Measurements from ENCODE around the gene FNBP1.

Gene FNBP1

DNA sequence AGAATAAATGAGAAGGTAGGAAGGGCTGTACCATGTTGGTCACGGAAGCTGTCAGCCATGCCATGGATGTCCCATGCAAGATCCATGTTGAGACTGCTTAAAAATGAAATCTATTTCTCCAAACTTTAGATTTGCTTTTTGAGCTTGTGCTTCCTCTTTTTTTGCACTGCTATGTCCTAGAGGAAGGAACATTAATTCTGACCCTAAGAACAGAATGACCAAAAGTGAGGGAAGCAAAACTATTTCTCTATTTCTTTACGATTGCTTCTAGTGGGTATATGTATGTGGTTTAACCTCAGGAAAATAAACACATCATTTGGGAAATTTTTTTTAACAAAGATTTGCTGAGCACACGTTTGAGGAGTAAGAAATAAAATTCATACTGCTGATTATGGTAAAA lies 123.1 kb downstream of the FNBP1 start:
- DNase-seq (ENCODE audit: low read depth in 2 of 2): no peak

DNA sequence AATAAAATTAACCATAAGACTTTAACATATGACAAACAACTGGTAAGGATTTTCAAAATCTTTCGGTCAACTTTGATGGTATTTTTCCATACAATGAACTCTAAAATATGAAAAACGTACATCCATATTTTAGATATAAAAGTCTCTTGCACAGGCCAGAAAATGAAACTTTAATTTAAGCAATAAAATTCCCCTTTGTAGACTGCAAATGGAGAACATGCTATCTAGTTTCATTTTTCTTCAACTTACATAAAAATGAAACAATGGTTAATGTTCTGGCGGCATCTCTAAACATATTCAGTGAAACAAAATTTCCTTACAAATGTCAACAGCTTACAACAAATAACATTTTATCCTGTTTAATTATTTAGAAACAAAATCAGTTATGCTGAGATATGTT lies 123.7 kb downstream of the FNBP1 start:
- no peak for DNase-seq (ENCODE audit: low read depth in 2 of 2)

- DNase-seq (ENCODE audit: low read depth in 2 of 2): no peak
Observed at GRCh38 chr9:129918296-129918950, 124.6 kb downstream of the FNBP1 start.

DNA sequence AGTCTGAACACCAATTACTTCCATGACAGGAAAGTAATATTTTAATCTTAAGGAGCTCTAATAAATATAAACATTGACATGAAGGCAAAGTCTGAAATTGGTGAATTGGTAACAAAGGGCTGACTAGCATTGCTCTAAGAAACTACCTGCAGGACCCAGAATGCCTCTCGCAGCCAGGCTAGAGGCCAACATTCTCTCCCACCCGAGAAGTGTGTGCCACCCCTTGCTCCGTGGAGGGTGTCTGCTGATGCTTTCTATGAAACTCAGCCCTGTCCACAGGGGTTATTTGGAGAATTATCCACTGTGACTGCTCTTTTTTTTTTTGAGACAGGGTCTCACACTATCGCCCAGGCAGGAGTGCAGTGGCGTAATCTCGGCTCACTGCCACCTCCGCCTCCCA lies 126.3 kb downstream of the FNBP1 start:
- no peak for DNase-seq (ENCODE audit: low read depth in 2 of 2)

DNA sequence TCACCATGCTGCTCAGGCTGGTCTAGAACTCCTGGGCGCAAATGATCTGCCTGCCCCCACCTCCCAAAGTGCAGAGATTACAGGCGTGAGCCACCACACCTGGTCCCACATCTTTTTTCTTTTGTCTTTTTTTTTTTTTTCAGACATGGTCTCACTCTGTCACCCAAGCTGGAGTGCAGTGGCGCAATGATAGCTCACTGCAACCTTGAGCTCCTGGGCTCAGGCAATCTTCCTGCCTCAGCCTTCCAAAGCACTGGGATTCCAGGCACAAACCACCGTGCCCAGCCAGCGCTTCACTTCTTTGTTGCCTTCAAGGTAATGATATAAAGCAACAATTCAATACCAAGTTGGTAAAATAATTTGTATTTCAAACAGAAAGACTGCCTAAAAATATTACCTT lies 128.9 kb downstream of the FNBP1 start:
- DNase-seq (ENCODE audit: low read depth in 2 of 2): no peak

DNA sequence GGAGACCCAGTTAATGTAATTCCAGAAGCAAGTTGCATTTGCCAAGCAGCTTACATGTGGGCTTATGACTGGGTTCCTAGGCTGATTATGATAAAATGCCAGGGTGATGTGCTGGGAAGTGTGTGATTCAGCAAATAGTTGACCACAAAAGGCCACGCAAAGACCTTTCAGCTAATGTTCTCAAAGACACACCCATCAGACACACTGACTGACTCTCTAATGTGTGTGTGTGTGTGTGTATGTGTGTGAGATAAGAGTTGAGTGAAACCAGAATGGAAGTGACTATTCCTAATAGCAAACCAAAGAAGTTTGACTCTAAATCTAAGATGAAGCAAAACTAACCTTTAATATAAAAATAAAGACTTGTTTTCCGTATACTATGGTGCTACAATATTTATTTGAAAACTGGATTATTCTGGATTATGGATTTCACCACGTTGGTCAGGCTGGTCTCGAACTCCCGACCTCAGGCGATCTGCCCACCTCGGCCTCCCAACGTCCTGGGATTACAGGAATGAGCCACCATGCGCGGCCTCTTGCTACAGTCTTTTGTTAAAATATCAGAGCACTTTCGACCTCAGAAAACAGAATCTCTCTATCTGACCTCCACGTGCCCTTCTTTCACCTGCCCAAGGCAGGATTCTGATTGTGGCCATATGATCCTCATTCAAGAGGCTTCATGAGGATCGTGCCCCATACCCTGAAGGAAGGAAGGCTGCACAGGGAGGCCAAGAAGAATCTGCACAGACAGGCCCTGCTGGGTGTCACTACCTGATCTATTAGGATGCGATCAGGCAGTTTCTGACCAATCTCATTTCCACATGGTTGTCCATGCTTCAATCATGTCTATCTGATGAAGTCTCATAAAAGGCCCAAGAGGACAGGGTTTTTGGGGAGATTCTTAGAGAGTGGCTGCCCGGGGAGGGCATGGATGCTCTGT lies 132.1 kb downstream of the FNBP1 start:
- no peak for DNase-seq (ENCODE audit: low read depth in 2 of 2)

DNA sequence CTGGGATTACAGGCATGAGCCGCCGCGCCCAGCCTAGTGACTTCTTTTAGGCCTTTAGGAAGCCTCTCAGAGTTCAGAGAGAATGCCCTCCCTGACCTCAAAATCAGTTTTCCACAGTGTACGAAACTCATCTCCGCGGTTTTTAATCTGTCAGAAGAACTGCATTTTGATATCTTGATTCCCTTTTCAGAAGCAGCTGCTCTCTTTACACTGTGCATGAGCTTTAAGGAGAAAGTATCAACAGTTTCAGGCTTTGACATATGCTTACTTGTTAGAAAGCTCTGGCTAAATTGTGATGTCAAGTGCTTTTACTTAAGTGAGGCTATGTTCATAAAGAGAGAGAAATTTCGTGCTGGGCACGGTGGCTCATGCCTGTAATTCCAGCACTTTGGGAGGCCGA lies 133.1 kb downstream of the FNBP1 start:
- DNase-seq (ENCODE audit: low read depth in 2 of 2): no peak

GRCh38 chr9:129908906-129909305 lies 134.1 kb downstream of the FNBP1 start:
- no peak for DNase-seq (ENCODE audit: low read depth in 2 of 2)

- no peak for DNase-seq (ENCODE audit: low read depth in 2 of 2)
Observed at GRCh38 chr9:129907201-129907600, 135.8 kb downstream of the FNBP1 start.

DNA sequence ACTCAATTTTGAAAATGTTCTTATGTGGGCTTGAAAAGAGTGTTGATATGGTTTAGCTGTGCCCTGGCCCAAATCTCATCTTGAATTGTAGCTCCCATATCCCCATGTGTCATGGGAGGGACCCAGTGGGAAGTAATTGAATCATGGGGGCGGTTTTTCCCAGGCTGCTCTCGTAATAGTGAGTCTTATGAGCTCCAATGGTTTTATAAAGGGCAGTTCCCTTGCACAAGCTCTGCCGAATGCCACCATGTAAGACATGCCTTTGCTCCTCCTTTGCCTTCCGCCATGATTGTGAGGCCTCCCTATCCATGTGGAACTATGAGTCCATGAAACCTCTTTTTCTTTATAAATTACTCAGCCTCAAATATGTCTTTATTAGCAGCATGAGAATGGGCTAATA lies 136.7 kb downstream of the FNBP1 start:
- no peak for DNase-seq (ENCODE audit: low read depth in 2 of 2)

GRCh38 chr9:129904734-129905133 lies 138.3 kb downstream of the FNBP1 start:
- DNase-seq (ENCODE audit: low read depth in 2 of 2): no peak

- no peak for DNase-seq (ENCODE audit: low read depth in 2 of 2)
Observed at GRCh38 chr9:129902740-129903134, 140.3 kb downstream of the FNBP1 start.

GRCh38 chr9:129901993-129902739 lies 140.8 kb downstream of the FNBP1 start:
- no peak for DNase-seq (ENCODE audit: low read depth in 2 of 2)

- no peak for DNase-seq (ENCODE audit: low read depth in 2 of 2)
Observed at GRCh38 chr9:129900263-129901027, 142.5 kb downstream of the FNBP1 start.

GRCh38 chr9:129899620-129900019 lies 143.4 kb downstream of the FNBP1 start:
- no peak for DNase-seq (ENCODE audit: low read depth in 2 of 2)

DNA sequence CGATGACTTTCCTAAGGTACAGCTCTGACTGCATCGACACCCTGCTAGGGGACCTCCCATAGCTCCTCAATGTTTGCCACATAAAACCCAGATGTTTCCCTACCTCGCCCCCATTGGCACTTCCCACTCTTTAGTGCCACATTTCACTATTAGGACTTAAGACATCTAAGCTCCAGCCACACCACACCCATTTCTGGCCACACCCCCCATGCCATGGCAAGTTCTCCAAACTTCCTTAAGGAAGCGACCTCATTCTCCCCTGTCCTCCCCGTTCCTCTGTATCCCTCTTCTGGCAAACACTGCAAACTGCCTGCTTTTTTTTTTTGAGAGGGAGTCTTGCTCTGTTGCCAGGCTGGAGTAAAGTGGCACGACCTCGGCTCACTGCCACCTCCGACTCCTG lies 144.8 kb downstream of the FNBP1 start:
- DNase-seq (ENCODE audit: low read depth in 2 of 2): no peak

DNA sequence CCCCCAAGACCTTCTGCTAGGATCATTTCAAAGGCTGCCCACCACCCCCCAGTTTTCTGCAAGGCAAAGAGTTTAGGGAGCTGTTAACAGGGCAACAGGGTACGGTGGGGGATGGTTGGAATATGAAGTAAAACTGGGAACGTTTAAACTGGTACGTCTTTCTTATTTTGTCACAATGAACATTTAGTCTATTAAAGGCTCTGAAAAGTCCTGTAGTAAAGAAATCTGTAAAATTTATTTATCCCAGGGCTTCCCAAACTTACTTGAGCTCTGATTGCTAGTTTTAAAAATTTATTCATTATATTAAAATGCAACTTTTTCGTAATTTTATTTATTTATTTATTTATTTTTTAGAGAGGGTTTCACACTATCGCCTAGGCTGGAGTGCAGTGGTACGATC lies 145.7 kb downstream of the FNBP1 start:
- DNase-seq (ENCODE audit: low read depth in 2 of 2): no peak

DNA sequence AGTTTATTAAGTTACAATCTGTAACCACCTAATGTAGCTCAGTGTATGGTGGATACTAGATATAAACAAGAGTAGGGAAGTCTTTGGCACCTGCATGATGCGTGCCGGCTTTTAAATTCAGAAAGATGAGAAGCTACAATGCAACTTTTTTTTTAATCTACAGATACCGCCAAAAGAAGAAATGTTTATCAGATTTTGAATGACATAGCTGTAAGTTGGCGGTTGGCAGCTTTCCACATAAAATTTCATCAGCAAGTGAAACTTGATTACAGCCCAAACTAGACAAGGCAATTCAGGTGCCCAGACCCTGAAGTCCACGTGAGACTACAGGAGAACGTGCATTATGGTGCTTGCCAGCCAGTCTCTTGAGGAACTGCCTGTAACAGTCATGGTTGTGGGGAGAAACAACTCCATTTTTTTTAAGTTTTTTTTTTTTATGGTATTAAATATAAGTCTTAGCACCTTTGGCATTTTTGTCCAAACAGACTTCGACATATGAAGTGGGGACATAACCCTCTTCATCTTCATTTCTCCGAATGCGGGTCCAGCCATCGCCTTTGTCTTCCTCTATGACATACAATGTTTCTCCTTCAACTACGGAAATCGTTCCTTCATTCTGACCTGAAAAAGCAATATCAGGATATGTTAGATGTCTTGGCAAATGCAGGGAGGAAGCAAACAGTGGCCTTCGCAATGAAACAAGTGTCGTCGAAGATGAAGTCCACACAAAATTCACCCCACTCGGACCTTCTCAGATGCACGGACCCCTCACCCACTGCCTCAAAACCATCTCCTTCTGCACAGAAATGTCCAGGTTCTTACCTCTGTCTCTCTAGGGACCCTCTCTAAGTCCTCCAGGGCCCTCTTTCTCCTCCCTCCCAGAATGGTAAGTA lies 147.4 kb downstream of the FNBP1 start:
- no peak for DNase-seq (ENCODE audit: low read depth in 2 of 2)

DNA sequence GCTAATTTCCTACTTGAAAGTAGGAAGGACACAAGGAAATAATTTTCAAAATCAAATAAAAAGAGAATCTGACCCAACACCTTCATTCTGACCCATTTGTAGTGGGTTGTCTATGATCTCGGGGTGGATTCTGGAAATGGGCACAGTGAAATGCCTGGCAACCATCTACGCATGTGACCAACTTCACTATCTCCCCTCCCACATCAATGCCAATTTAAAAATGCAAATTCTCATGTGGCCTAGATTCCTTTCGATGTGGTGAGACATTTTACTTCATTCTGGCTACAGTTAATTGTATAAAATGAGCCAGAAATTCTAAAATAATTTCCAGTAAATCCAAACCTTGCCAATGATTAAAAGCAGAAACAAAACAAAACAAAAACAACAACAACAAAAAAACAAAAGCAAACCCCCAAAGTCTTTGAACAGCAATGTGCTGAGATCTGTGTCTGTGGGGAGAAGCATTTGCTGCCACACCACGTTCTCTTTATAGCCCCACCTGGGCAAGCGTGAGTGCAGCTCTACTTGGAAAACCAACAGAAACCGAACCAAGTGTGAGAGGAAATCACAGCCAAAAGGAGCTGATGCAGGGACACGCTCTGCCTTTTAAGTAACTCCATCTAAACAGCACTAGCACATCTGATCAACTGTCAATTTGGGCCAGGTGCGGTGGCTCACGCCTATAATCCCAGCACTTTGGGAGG lies 148.7 kb downstream of the FNBP1 start:
- no peak for DNase-seq (ENCODE audit: low read depth in 2 of 2)

GRCh38 chr9:129891569-129891968 lies 151.4 kb downstream of the FNBP1 start:
- no peak for DNase-seq (ENCODE audit: low read depth in 2 of 2)

Data from stimulated activated CD4-positive, alpha-beta T cell treated with anti-CD3 and anti-CD28 coated beads, Interleukin-1b, Interleukin-23, amount 100 ng/mL, for 4 hours (primary cell).